Caco-2 (cell line): ENCODE data around the gene KRT2. TPM values are rescaled to one million over a fixed set of nuclear protein-coding genes. Genes with fewer than 3 reads are reported as not detected.

ENCODE experiments used
- BruUV-seq: library from RNA; stranded (reverse); fragments of 400-500 nt; replicated peaks from 2 replicates; lab custom pipeline; 2021; lab: Mats Ljungman, UMichigan
- CTCF ChIA-PET: fragments of 300-600 bp; sonication (Branson Sonifier 250); formaldehyde crosslinking; loops from one replicate; lab custom pipeline; 2022; ENCODE audit warnings: antibody characterized with exemption; lab: Charles Lee
- POLR2A ChIA-PET: fragments of 300-600 bp; sonication (Branson Sonifier 250); formaldehyde crosslinking; loops from one replicate; lab custom pipeline; 2022; ENCODE audit warnings: antibody characterized with exemption; lab: Charles Lee
- DNase-seq, 2 experiments: peaks; one replicate each; pipeline versions ENCODE4 v3.0.0 to v3.0.0-alpha.2; 2020 to 2022
- H3K27me3 ChIP-seq: replicated peaks from 2 replicates; pipeline ENCODE4 v1.6.0; 2011; ENCODE audit warnings: low read length; ENCODE audit not compliant: control insufficient read depth, insufficient read depth
- H3K36me3 ChIP-seq: 2 replicates; pipeline ENCODE4 v1.5.1; 2011; ENCODE audit warnings: low read length; ENCODE audit not compliant: control insufficient read depth, insufficient read depth
- H3K4me1 ChIP-seq: fragments of 250-450 bp; sonication (Bioruptor Pico); 2 replicates; pipeline ENCODE4 v1.5.1; 2020; ENCODE audit warnings: mild to moderate bottlenecking
- H3K4me3 ChIP-seq: 2 replicates; pipeline ENCODE4 v1.5.1; 2011; ENCODE audit warnings: low read depth, mild to moderate bottlenecking, control low read depth, low read length
- H3K9me3 ChIP-seq: fragments of 250-450 bp; sonication (Bioruptor Pico); 2 replicates; pipeline ENCODE4 v1.5.1; 2020; ENCODE audit warnings: mild to moderate bottlenecking, moderate library complexity
- H3K27ac Mint-ChIP-seq: one replicate; pipeline ENCODE4 v1.8.0; 2022; ENCODE audit warnings: mixed read lengths; ENCODE audit not compliant: unreplicated experiment
- H3K27me3 Mint-ChIP-seq: one replicate; pipeline ENCODE4 v1.8.0; 2022; ENCODE audit warnings: mixed read lengths; ENCODE audit not compliant: insufficient read depth, unreplicated experiment
- H3K36me3 Mint-ChIP-seq: one replicate; pipeline ENCODE4 v1.8.0; 2022; ENCODE audit warnings: mild to moderate bottlenecking, mixed read lengths; ENCODE audit not compliant: insufficient read depth, unreplicated experiment
- H3K4me1 Mint-ChIP-seq: one replicate; pipeline ENCODE4 v1.8.0; 2022; ENCODE audit warnings: low read depth, mixed read lengths; ENCODE audit not compliant: unreplicated experiment
- H3K4me3 Mint-ChIP-seq: one replicate; pipeline ENCODE4 v1.8.0; 2022; ENCODE audit warnings: mild to moderate bottlenecking, moderate library complexity, mixed read lengths; ENCODE audit not compliant: unreplicated experiment
- H3K9me3 Mint-ChIP-seq: one replicate; pipeline ENCODE4 v1.8.0; 2022; ENCODE audit warnings: mixed read lengths; ENCODE audit not compliant: unreplicated experiment
- CTCF ChIP-seq, 2 experiments: fragments of 200-600 bp in 1 of 2; IDR thresholded peaks; 1 replicate in 1 of 2; 2 replicates in 1 of 2; pipeline versions ENCODE4 v1.5.1 to v1.8.0; 2011 to 2022; ENCODE audit warnings: antibody characterized with exemption in 1 of 2, control low read depth in 1 of 2, inconsistent platforms in 1 of 2, low read depth in 1 of 2, low read length in 1 of 2, mild to moderate bottlenecking in 1 of 2, moderate library complexity in 1 of 2; ENCODE audit not compliant: insufficient read depth in 1 of 2, severe bottlenecking in 1 of 2, unreplicated experiment in 1 of 2
- intact Hi-C: fragments of 100-400 bp; cut with micrococcal nuclease; formaldehyde crosslinking; loops from one replicate; pipeline ENCODE4 v1.10.0; 2022; ENCODE audit not compliant: unreplicated experiment
- total RNA-seq: library from RNA; stranded (reverse); gene quantifications from 2 replicates; pipeline ENCODE4 v1.2.3, GENCODE V29; 2022

KRT2 gene
- total RNA-seq, 1 experiment from 2014 or later, result not detected

GRCh38 chr12:52631264-52631663 is 20.7 kb downstream of the KRT2 start:
- H3K4me1 ChIP-seq, result no peaks in the 10 kb centered on the region
- ChIA-PET POLR2A (no interaction called here), CTCF (no interaction called here)
- Mint-ChIP-seq H3K27ac (no peak overlapping the region), H3K27me3 (no peaks in the 10 kb centered on the region), H3K9me3 (no peaks in the 10 kb centered on the region), H3K4me3 (no peak overlapping the region), H3K36me3 (no peaks in the 10 kb centered on the region), H3K4me1 (no peaks in the 10 kb centered on the region)
- no peak for TF ChIP-seq CTCF (IDR thresholded peaks at IDR 0.05; ENCODE audit: insufficient read depth in 1 of 2, low read depth in 1 of 2, low read length in 1 of 2, severe bottlenecking in 1 of 2, unreplicated experiment in 1 of 2)
- H3K4me3 ChIP-seq, result no peak overlapping the region
- H3K27me3 ChIP-seq, result no peaks in the 10 kb centered on the region
- no peaks in the 10 kb centered on the region for H3K9me3 ChIP-seq
- no peak for DNase-seq
- no TSS peak for BruUV-seq
- intact Hi-C loops, result no loop called here
- no peaks in the 10 kb centered on the region for H3K36me3 ChIP-seq

- Mint-ChIP-seq H3K36me3 (no peaks in the 10 kb centered on the region), H3K4me3 (no peak overlapping the region), H3K9me3 (no peaks in the 10 kb centered on the region), H3K27me3 (no peaks in the 10 kb centered on the region), H3K4me1 (no peaks in the 10 kb centered on the region), H3K27ac (no peak overlapping the region)
- ChIA-PET CTCF (interaction anchor here (0.7 kb wide), 1 partner anchor 222 kb away, joined by 3 read pairs; no protein-coding TSS in a partner anchor), POLR2A (no interaction called here)
- Histone ChIP-seq H3K4me1 (no peaks in the 10 kb centered on the region), H3K9me3 (no peaks in the 10 kb centered on the region), H3K36me3 (no peaks in the 10 kb centered on the region), H3K27me3 (no peaks in the 10 kb centered on the region), H3K4me3 (no peak overlapping the region)
- BruUV-seq, result no TSS peak
- DNase-seq, result no peak
- TF ChIP-seq CTCF (IDR thresholded peaks at IDR 0.05; ENCODE audit: insufficient read depth in 1 of 2, low read depth in 1 of 2, low read length in 1 of 2, severe bottlenecking in 1 of 2, unreplicated experiment in 1 of 2), result no peak
- intact Hi-C loops, result no loop called here
These were observed 21.3 kb downstream of the KRT2 start for GRCh38 chr12:52630599-52631200.

- no peaks in the 10 kb centered on the region for H3K27me3 Mint-ChIP-seq
- intact Hi-C loops, result no loop called here
These were observed 22.0 kb downstream of the KRT2 start for GRCh38 chr12:52630008-52630500.

More at GRCh38 chr12:52630008-52630500, 22.0 kb downstream of the KRT2 start:
- ChIA-PET CTCF (no interaction called here), POLR2A (no interaction called here)
- H3K4me1 Mint-ChIP-seq, result no peaks in the 10 kb centered on the region
- H3K36me3 ChIP-seq, result no peaks in the 10 kb centered on the region
- no peak for TF ChIP-seq CTCF (IDR thresholded peaks at IDR 0.05; ENCODE audit: insufficient read depth in 1 of 2, low read depth in 1 of 2, low read length in 1 of 2, severe bottlenecking in 1 of 2, unreplicated experiment in 1 of 2)
- H3K4me3 ChIP-seq, result no peak overlapping the region
- H3K9me3 Mint-ChIP-seq, result no peaks in the 10 kb centered on the region
- H3K27ac Mint-ChIP-seq, result no peak overlapping the region
- H3K36me3 Mint-ChIP-seq, result no peaks in the 10 kb centered on the region
- no peak for DNase-seq
- no peaks in the 10 kb centered on the region for H3K27me3 ChIP-seq
- no peaks in the 10 kb centered on the region for H3K9me3 ChIP-seq
- no peaks in the 10 kb centered on the region for H3K4me1 ChIP-seq
- BruUV-seq, result no TSS peak
- no peak overlapping the region for H3K4me3 Mint-ChIP-seq
